Panc1 (cell line): Measurements from ENCODE around the gene TPCN1.

Source experiments
- POLR2AphosphoS5 ChIP-seq: IDR thresholded peaks from 2 replicates; pipeline ENCODE4 v1.6.1; 2012; ENCODE audit warnings: mild to moderate bottlenecking, low read depth, low read length, moderate library complexity
- SIN3A ChIP-seq: IDR thresholded peaks from 2 replicates; pipeline ENCODE4 v1.6.1; 2012; ENCODE audit warnings: low read depth, mild to moderate bottlenecking, low read length, moderate library complexity, borderline replicate concordance; ENCODE audit not compliant: insufficient read depth
- TCF7L2 ChIP-seq: IDR thresholded peaks from 2 replicates; pipeline ENCODE4 v1.6.1; 2011; ENCODE audit warnings: mild to moderate bottlenecking, low read depth, low read length, inconsistent platforms
- TF ChIP-seq, protein P1 (sequence below): fragments of 450-650 bp; IDR thresholded peaks from 2 replicates; pipeline ENCODE4 v1.5.1; 2017; ENCODE audit warnings: mild to moderate bottlenecking
- TF ChIP-seq, protein P2 (sequence below), 2 experiments: IDR thresholded peaks; 2 replicates each; pipeline ENCODE4 v1.6.1; 2011 to 2012; ENCODE audit warnings: low read depth in 2 of 2, control low read depth in 1 of 2, low read length in 1 of 2, mild to moderate bottlenecking in 1 of 2, moderate library complexity in 1 of 2; ENCODE audit not compliant: insufficient read depth in 1 of 2

DNA sequence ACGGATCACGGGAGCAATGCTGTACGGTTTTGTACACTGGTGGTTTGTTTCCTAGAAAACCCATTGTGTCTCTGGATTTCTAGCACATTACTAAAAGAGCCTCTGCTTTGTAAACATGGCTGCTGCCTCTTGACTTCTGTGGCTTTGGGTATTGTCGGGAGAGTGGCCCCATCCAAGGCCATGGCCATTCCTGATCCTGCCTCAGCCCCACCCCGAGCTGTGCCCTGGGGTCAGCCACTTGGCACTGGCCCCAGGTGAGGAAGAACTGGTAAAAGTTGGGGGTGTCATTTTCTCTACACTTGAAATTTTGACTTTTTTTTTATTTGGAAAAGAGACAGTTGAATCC is 77.2 kb downstream of the TPCN1 start:
- TF ChIP-seq, protein P1, sequence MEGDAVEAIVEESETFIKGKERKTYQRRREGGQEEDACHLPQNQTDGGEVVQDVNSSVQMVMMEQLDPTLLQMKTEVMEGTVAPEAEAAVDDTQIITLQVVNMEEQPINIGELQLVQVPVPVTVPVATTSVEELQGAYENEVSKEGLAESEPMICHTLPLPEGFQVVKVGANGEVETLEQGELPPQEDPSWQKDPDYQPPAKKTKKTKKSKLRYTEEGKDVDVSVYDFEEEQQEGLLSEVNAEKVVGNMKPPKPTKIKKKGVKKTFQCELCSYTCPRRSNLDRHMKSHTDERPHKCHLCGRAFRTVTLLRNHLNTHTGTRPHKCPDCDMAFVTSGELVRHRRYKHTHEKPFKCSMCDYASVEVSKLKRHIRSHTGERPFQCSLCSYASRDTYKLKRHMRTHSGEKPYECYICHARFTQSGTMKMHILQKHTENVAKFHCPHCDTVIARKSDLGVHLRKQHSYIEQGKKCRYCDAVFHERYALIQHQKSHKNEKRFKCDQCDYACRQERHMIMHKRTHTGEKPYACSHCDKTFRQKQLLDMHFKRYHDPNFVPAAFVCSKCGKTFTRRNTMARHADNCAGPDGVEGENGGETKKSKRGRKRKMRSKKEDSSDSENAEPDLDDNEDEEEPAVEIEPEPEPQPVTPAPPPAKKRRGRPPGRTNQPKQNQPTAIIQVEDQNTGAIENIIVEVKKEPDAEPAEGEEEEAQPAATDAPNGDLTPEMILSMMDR = no peak
- TF ChIP-seq POLR2AphosphoS5 (no peak), TCF7L2 (no peak), SIN3A (no peak)
- TF ChIP-seq, protein P2, sequence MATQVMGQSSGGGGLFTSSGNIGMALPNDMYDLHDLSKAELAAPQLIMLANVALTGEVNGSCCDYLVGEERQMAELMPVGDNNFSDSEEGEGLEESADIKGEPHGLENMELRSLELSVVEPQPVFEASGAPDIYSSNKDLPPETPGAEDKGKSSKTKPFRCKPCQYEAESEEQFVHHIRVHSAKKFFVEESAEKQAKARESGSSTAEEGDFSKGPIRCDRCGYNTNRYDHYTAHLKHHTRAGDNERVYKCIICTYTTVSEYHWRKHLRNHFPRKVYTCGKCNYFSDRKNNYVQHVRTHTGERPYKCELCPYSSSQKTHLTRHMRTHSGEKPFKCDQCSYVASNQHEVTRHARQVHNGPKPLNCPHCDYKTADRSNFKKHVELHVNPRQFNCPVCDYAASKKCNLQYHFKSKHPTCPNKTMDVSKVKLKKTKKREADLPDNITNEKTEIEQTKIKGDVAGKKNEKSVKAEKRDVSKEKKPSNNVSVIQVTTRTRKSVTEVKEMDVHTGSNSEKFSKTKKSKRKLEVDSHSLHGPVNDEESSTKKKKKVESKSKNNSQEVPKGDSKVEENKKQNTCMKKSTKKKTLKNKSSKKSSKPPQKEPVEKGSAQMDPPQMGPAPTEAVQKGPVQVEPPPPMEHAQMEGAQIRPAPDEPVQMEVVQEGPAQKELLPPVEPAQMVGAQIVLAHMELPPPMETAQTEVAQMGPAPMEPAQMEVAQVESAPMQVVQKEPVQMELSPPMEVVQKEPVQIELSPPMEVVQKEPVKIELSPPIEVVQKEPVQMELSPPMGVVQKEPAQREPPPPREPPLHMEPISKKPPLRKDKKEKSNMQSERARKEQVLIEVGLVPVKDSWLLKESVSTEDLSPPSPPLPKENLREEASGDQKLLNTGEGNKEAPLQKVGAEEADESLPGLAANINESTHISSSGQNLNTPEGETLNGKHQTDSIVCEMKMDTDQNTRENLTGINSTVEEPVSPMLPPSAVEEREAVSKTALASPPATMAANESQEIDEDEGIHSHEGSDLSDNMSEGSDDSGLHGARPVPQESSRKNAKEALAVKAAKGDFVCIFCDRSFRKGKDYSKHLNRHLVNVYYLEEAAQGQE (IDR thresholded peaks at IDR 0.05; ENCODE audit: insufficient read depth in 1 of 2, low read depth in 2 of 2, low read length in 1 of 2) = no peak
